Measurements from ENCODE around the gene ATP6V1F.

- TF ChIP-seq CTCF (IDR thresholded peaks at IDR 0.05) (no peak), EZH2 (IDR thresholded peaks at IDR 0.05) (no peak)
These were observed 28.7 kb upstream of the ATP6V1F start for GRCh38 chr7:128833946-128834325.
